Omental fat pad (tissue), 4 donors: Measurements from ENCODE around the gene SEC11A. TPM values are rescaled to one million over a fixed set of nuclear protein-coding genes. Genes with fewer than 3 reads are reported as not detected.

Source experiments
- ATAC-seq: fragments of 150-250 bp; one replicate; pipeline ENCODE4 v1.9.1; 2016; ENCODE audit warnings: mild to moderate bottlenecking, moderate library complexity; ENCODE audit not compliant: low FRiP score
- DNase-seq: peaks from one replicate; pipeline ENCODE4 v3.0.0-alpha.2; 2019; ENCODE audit warnings: low spot score
- CTCF ChIP-seq, 3 donors: fragments of 450-650 bp; IDR thresholded peaks; one replicate each; pipeline ENCODE4 v1.5.1; 2016 to 2017; ENCODE audit warnings: antibody characterized with exemption in 3 of 3, mild to moderate bottlenecking in 3 of 3, moderate library complexity in 2 of 3
- total RNA-seq, 4 donors: library from RNA; depleted of rRNA; stranded (reverse); fragments of >200 nt; gene quantifications; one replicate each; pipeline ENCODE4 v1.1.0, GENCODE V29; 2016

Gene SEC11A
- total RNA-seq, 4 donors from 2014 or later, result 131 to 191 (median 149) TPM

GRCh38 chr15:84721371-84721770 is 5.4 kb upstream of the SEC11A start:
- TF ChIP-seq CTCF (IDR thresholded peaks at IDR 0.05), result no peak
- ATAC-seq, result no peak
- no peak for DNase-seq

- no peak for DNase-seq
- peak; percentile 34 for ATAC-seq
- no peak for TF ChIP-seq CTCF (IDR thresholded peaks at IDR 0.05)
Measured at GRCh38 chr15:84715441-84716035, 401 bp downstream of the SEC11A start.

GRCh38 chr15:84714821-84715220 is 1.1 kb downstream of the SEC11A start:
- ATAC-seq (no peak), DNase-seq (no peak)
- no peak for TF ChIP-seq CTCF (IDR thresholded peaks at IDR 0.05)

- DNase-seq (no peak), ATAC-seq (no peak)
- TF ChIP-seq CTCF (IDR thresholded peaks at IDR 0.05), result no peak
Measured at GRCh38 chr15:84714372-84714771, 1.6 kb downstream of the SEC11A start.

- no peak for TF ChIP-seq CTCF (IDR thresholded peaks at IDR 0.05)
- DNase-seq (no peak), ATAC-seq (no peak)
Measured at GRCh38 chr15:84703808-84704207, 12.1 kb downstream of the SEC11A start.

- ATAC-seq (no peak), DNase-seq (no peak)
- no peak for TF ChIP-seq CTCF (IDR thresholded peaks at IDR 0.05)
Measured at GRCh38 chr15:84702961-84703482, 12.9 kb downstream of the SEC11A start.

GRCh38 chr15:84699538-84700191 is 16.3 kb downstream of the SEC11A start:
- TF ChIP-seq CTCF (IDR thresholded peaks at IDR 0.05), result no peak
- no peak for ATAC-seq
- no peak for DNase-seq
